ENCODE results near the gene ACHE. TPM values are rescaled to one million over a fixed set of nuclear protein-coding genes. Genes with fewer than 3 reads are reported as not detected.
"Not testable (repeated sequence)": the region's sequence is repeated elsewhere in the genome, so short reads cannot be mapped to it uniquely, and the experiment has no call there.

The ACHE gene
- total RNA-seq, 2 donors from 2014 or later: 3.7 to 5.1 TPM

GRCh38 chr7:100933734-100934133, 38.0 kb upstream of the ACHE start:
- no peak for TF ChIP-seq CTCF (IDR thresholded peaks at IDR 0.05)
- DNase-seq (ENCODE audit: low spot score): no peak
- Histone ChIP-seq H3K4me3 (no peak overlapping the region), H3K4me1 (ENCODE audit: control insufficient read depth in 1 of 2, low read depth in 2 of 2) (peaks cover 5 to 17% of the 10 kb centered on the region in 2 donors), H3K27ac (no peak overlapping the region), H3K9me3 (no peaks in the 10 kb centered on the region), H3K36me3 (no peaks in the 10 kb centered on the region), H3K27me3 (replicated peaks; ENCODE audit: insufficient read depth) (no peaks in the 10 kb centered on the region)
- ATAC-seq (ENCODE audit: insufficient number of reproducible peaks, low FRiP score, low read depth): no peak

GRCh38 chr7:100929808-100930174, 34.1 kb upstream of the ACHE start:
- Histone ChIP-seq H3K4me1 (ENCODE audit: control insufficient read depth in 1 of 2, low read depth in 2 of 2) (peaks cover 5 to 17% of the 10 kb centered on the region in 2 donors), H3K9me3 (no peaks in the 10 kb centered on the region), H3K27me3 (replicated peaks; ENCODE audit: insufficient read depth) (no peaks in the 10 kb centered on the region), H3K27ac (no peak overlapping the region), H3K36me3 (no peaks in the 10 kb centered on the region), H3K4me3 (no peak overlapping the region)
- ATAC-seq (ENCODE audit: insufficient number of reproducible peaks, low FRiP score, low read depth) (no peak), DNase-seq (ENCODE audit: low spot score) (no peak)
- no peak for TF ChIP-seq CTCF (IDR thresholded peaks at IDR 0.05)

- H3K9me3 ChIP-seq; H3K36me3 ChIP-seq; H3K27ac ChIP-seq; H3K27me3 ChIP-seq (replicated peaks; ENCODE audit: insufficient read depth); H3K4me1 ChIP-seq (ENCODE audit: control insufficient read depth in 1 of 2, low read depth in 2 of 2); H3K4me3 ChIP-seq; ATAC-seq (ENCODE audit: insufficient number of reproducible peaks, low FRiP score, low read depth); DNase-seq (ENCODE audit: low spot score): not testable (repeated sequence)
Measured at GRCh38 chr7:100923616-100924015, 27.9 kb upstream of the ACHE start.

GRCh38 chr7:100921039-100921438, 25.4 kb upstream of the ACHE start:
- H3K27me3 ChIP-seq (replicated peaks; ENCODE audit: insufficient read depth): no peaks in the 10 kb centered on the region
- no peak overlapping the region for H3K27ac ChIP-seq
- DNase-seq (ENCODE audit: low spot score) (no peak), ATAC-seq (ENCODE audit: insufficient number of reproducible peaks, low FRiP score, low read depth) (no peak)
- no peak overlapping the region for H3K4me3 ChIP-seq
- H3K36me3 ChIP-seq: no peaks in the 10 kb centered on the region
- peaks cover 0 to 6% of the 10 kb centered on the region in 2 donors for H3K4me1 ChIP-seq (ENCODE audit: control insufficient read depth in 1 of 2, low read depth in 2 of 2)
- no peaks in the 10 kb centered on the region for H3K9me3 ChIP-seq
- TF ChIP-seq CTCF (IDR thresholded peaks at IDR 0.05): no peak

GRCh38 chr7:100919779-100920437, 24.2 kb upstream of the ACHE start:
- not testable (repeated sequence) for DNase-seq (ENCODE audit: low spot score); H3K4me3 ChIP-seq; H3K9me3 ChIP-seq; H3K27me3 ChIP-seq (replicated peaks; ENCODE audit: insufficient read depth); ATAC-seq (ENCODE audit: insufficient number of reproducible peaks, low FRiP score, low read depth); H3K36me3 ChIP-seq; H3K4me1 ChIP-seq (ENCODE audit: control insufficient read depth in 1 of 2, low read depth in 2 of 2); H3K27ac ChIP-seq

- H3K4me1 ChIP-seq (ENCODE audit: control insufficient read depth in 1 of 2, low read depth in 2 of 2); H3K27ac ChIP-seq; H3K9me3 ChIP-seq; H3K27me3 ChIP-seq (replicated peaks; ENCODE audit: insufficient read depth); ATAC-seq (ENCODE audit: insufficient number of reproducible peaks, low FRiP score, low read depth); H3K4me3 ChIP-seq; DNase-seq (ENCODE audit: low spot score); H3K36me3 ChIP-seq: not testable (repeated sequence)
Measured at GRCh38 chr7:100919335-100919734, 23.6 kb upstream of the ACHE start.

Measured in thoracic aorta (tissue), 2 donors.